Measurements from ENCODE around the gene UCHL3.
A peak's percentile ranks its signal among the peaks of the same experiment; 100 is the strongest.

UCHL3 gene

GRCh38 chr13:75547917-75548316 lies 1.7 kb upstream of the UCHL3 start:
- no peak for DNase-seq (ENCODE audit: low read depth)

- DNase-seq (ENCODE audit: low read depth) = no peak
Observed at GRCh38 chr13:75550159-75550567, 572 bp downstream of the UCHL3 start.

GRCh38 chr13:75554464-75554863 lies 4.9 kb downstream of the UCHL3 start:
- no peak for DNase-seq (ENCODE audit: low read depth)

- DNase-seq (ENCODE audit: low read depth) = no peak
Observed at GRCh38 chr13:75554981-75555380, 5.4 kb downstream of the UCHL3 start.

- DNase-seq (ENCODE audit: low read depth) = no peak
Observed at GRCh38 chr13:75555836-75556235, 6.2 kb downstream of the UCHL3 start.

- DNase-seq (ENCODE audit: low read depth) = no peak
Observed at GRCh38 chr13:75556961-75557360, 7.4 kb downstream of the UCHL3 start.

GRCh38 chr13:75558145-75558840 lies 8.7 kb downstream of the UCHL3 start:
- no peak for DNase-seq (ENCODE audit: low read depth)

GRCh38 chr13:75566658-75567057 lies 17.1 kb downstream of the UCHL3 start:
- no peak for DNase-seq (ENCODE audit: low read depth)

- DNase-seq (ENCODE audit: low read depth) = no peak
Observed at GRCh38 chr13:75569576-75569975, 20.0 kb downstream of the UCHL3 start.

- no peak for DNase-seq (ENCODE audit: low read depth)
Observed at GRCh38 chr13:75579529-75579928, 29.9 kb downstream of the UCHL3 start.

- DNase-seq (ENCODE audit: low read depth) = no peak
Observed at GRCh38 chr13:75581874-75582640, 32.5 kb downstream of the UCHL3 start.

- no peak for DNase-seq (ENCODE audit: low read depth)
Observed at GRCh38 chr13:75583091-75583490, 33.5 kb downstream of the UCHL3 start.

- no peak for DNase-seq (ENCODE audit: low read depth)
Observed at GRCh38 chr13:75585153-75585552, 35.6 kb downstream of the UCHL3 start.

- no peak for DNase-seq (ENCODE audit: low read depth)
Observed at GRCh38 chr13:75587679-75588078, 38.1 kb downstream of the UCHL3 start.

GRCh38 chr13:75596657-75597182 lies 47.1 kb downstream of the UCHL3 start:
- DNase-seq (ENCODE audit: low read depth) = no peak

- no peak for DNase-seq (ENCODE audit: low read depth)
Observed at GRCh38 chr13:75600371-75600770, 50.8 kb downstream of the UCHL3 start.

GRCh38 chr13:75603038-75603437 lies 53.4 kb downstream of the UCHL3 start:
- no peak for DNase-seq (ENCODE audit: low read depth)

- DNase-seq (ENCODE audit: low read depth) = no peak
Observed at GRCh38 chr13:75607447-75607846, 57.9 kb downstream of the UCHL3 start.

GRCh38 chr13:75610466-75610865 lies 60.9 kb downstream of the UCHL3 start:
- DNase-seq (ENCODE audit: low read depth) = no peak

- peak; percentile 54 for DNase-seq (ENCODE audit: low read depth)
Observed at GRCh38 chr13:75612354-75612753, 62.8 kb downstream of the UCHL3 start.

- DNase-seq (ENCODE audit: low read depth) = no peak
Observed at GRCh38 chr13:75617230-75617629, 67.6 kb downstream of the UCHL3 start.

- no peak for DNase-seq (ENCODE audit: low read depth)
Observed at GRCh38 chr13:75618308-75618707, 68.7 kb downstream of the UCHL3 start.

- DNase-seq (ENCODE audit: low read depth) = no peak
Observed at GRCh38 chr13:75620020-75620419, 70.4 kb downstream of the UCHL3 start.

Measured in GM04503 (cell line).